GM19238 (cell line): ENCODE results near the gene DENND1B.
"Not testable (repeated sequence)": the region's sequence is repeated elsewhere in the genome, so short reads cannot be mapped to it uniquely, and the experiment has no call there.

Experiments
- DNase-seq: peaks from one replicate; pipeline ENCODE4 v3.0.0; 2011; ENCODE audit warnings: low spot score; ENCODE audit not compliant: insufficient read length

The DENND1B gene

DNA sequence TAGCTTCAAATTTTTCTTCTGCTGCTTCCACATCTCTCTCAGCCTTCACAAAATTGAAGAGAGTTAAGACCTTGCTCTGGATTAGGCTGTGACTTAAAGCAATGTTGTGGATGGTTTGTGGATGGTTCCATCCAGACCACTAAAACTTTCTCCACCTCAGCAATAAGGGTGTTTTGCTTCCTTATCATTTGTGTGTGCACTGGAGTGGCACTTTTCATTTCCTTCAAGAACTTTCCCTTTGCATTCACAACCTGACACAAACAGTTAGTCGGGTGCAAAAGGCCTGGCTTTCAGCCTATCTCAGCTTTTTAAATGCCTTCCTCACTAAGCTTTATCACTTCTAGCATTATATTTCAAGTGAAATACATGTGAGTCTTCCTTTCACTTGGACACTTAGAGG, 30.3 kb downstream of the DENND1B start:
- no peak for DNase-seq

DNA sequence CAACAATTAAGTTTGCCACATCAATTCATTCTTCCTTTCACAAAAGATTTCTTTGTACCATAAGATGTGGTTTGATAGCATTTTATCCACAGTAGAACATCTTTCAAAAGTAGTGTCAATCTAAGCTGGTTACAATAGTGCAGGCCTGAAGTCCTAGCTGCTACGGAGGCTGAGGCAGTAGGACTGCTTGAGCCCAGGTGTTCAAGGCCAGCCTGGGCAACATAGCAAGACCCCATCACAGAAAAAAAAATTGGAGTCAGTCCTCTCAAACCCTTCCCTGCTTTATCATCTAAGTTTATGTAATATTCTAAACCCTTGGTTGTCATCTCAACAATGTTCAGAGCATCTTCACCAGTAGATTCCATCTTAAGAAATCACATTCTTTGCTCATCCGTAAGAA, 31.7 kb downstream of the DENND1B start:
- no peak for DNase-seq

DNA sequence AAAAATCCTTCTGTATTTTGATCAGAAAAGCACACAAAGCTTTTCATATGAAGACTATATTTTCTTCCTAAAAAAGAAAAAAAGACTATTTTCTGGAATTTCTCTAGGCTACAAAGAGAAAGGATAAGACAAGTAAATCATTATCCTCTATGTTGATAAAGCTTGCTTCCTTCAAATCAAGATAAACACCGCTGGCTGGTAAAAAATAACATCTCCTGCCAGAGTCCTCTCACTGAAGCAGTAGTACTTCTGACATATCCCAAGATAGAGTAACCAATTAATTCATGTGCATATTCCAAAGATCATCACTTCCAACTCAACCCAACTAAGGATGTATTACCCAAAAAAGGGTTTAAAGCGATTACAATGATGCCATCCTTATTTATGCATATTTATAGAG, 34.3 kb downstream of the DENND1B start:
- no peak for DNase-seq

GRCh38 chr1:197738927-197739326, 36.4 kb downstream of the DENND1B start:
- DNase-seq, result no peak

- DNase-seq, result no peak
Observed at GRCh38 chr1:197737916-197738315, 37.4 kb downstream of the DENND1B start.

GRCh38 chr1:197736685-197737084, 38.6 kb downstream of the DENND1B start:
- no peak for DNase-seq

DNA sequence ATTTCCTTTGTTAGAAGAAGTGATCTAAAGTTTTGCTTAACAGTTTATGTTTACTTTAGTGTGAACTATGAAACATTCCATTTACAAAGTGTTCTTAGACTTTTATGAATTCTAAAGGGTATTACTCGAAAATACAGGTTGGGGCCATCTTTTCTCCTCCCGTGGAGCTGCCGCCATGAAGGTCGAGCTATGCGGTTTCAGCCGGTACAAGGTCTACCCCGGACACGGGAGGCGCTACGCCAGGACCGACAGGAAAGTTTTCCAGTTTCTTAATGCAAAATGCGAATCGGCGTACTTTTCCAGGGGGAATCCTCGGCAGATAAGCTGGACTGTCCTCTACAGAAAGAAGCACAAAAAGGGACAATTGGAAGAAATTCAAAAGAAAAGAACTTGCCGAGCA, 39.8 kb downstream of the DENND1B start:
- DNase-seq, result no peak

- no peak for DNase-seq
Observed at GRCh38 chr1:197733324-197733723, 42.0 kb downstream of the DENND1B start.

DNA sequence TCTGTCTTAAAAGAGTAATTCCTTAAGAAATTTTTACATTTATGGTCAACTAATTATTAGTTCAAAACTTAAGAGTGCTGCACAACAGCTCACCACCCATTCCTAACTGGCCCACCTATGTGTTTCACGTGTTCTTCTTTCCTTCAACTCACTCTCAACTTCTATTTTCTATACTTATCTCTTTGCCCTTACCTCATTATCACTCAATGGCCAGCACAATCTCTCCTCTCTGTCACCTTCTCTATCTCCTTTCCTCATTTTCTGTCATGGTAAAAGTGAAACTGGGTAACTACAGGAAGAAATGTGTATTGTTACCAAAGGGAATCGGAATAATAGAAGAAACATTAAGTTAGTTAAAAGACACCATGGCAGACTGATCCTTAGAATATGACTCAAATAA, 43.1 kb downstream of the DENND1B start:
- DNase-seq, result no peak

DNA sequence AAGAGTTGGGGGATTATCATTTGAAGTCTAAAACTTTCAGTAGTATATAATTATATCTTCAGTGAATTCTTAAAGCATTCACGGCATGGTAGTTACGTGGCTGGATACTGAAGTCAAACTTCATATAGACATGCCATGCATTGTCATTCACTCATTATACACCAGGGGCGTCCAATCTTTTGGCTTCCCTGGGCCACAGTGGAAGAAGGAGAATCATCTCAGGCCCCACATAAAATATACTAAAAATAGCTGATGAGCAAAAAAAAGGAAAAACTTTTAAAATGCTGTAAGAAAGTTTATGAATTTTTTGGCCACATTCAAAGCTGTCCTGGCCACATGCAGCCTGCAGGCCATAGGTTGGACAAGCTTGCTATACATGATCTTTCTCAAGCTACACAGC, 43.8 kb downstream of the DENND1B start:
- no peak for DNase-seq

DNA sequence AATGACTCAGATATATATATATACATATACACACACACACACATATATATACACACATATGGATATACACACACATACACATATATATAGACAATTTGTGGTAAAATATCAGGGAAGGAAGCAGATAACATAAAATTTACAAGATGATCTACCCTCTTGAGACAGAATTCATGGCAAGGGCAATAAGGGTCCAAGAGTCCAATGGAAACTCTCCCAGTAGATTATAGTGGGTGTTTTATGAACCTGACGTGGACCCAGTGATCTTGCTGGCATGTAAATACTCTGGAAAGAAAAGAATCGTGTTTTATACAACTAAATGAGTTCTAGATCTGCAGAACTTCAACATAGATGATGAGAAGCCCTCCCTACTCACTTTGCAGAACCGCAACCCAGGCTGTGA, 49.3 kb downstream of the DENND1B start:
- DNase-seq, result no peak

- no peak for DNase-seq
Observed at GRCh38 chr1:197725044-197725443, 50.2 kb downstream of the DENND1B start.

GRCh38 chr1:197715806-197716205, 59.5 kb downstream of the DENND1B start:
- no peak for DNase-seq

- no peak for DNase-seq
Observed at GRCh38 chr1:197706601-197707000, 68.7 kb downstream of the DENND1B start.

- DNase-seq, result no peak
Observed at GRCh38 chr1:197705941-197706340, 69.3 kb downstream of the DENND1B start.

DNA sequence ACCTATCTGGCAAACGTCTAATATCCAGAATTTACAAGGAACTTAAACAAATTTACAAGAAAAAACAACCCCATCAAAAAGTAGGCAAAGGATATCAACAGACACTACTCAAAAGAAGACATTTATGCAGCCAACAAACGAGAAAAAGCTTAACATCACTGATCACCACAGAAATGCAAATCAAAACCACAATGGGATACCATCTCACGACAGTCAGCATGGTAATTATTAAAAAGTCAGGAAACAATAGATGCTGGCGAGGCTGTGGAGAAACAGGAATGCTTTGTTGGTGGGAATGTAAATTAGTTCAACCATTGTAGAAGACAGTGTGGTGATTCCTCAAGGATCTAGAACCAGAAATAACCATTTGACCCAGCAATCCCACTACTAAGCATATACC, 74.6 kb downstream of the DENND1B start:
- not testable (repeated sequence) for DNase-seq

DNA sequence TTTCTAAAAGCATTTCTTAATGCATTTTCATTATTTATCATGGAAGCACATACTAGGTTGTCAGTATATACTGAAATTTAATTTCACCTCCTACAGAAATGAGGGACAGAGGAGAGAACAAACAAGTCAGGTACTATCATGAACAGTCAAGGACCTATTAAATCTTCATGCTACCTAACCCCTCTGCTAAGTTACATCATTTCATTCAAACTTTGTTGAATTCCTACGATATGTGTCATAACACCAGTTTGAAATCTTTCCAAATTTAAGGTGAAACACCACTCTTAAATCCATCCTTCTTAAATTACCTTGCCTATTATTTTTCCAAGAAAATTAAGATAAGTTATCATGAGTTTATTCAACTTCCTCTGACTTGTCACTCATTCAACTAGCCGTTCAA, 78.9 kb downstream of the DENND1B start:
- no peak for DNase-seq

DNA sequence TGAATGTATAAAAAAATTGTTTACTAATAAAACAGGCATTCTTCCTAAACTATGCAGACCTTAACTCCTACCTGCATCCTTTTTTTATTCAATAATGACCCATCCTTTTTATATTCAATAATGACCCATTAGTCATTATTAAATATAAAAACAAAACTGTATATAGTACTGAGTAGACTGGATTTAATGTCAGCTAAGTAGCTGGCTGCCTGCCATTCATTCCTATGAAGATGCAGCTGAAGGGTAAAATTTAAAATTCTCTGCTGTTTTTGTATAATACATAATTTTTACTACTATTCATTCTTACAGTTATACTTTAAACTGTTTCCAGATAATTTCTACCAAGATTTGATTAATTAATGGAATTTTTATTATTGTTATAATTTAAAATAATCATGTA, 79.3 kb downstream of the DENND1B start:
- no peak for DNase-seq

DNA sequence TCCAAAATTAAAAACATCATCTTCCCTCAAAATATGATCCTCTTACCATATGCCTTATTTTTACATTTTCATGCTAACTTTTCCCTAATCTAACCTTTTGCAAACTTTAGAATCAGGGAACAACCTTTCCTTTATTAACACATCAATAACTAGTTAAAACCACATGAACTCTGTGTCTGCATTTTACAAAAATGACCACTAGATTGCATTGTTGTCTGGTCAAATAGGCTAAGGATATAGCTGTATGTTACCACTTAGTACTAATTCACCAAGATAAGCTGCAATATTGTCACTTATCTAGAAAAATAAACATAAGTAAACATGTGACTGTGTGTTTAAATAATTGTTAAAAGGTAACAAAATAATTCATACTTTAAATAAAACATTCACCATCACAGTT, 82.3 kb downstream of the DENND1B start:
- DNase-seq, result no peak

GRCh38 chr1:197691816-197692215, 83.5 kb downstream of the DENND1B start:
- DNase-seq, result no peak

- DNase-seq, result no peak
Observed at GRCh38 chr1:197690074-197690473, 85.2 kb downstream of the DENND1B start.

GRCh38 chr1:197688233-197688632, 87.0 kb downstream of the DENND1B start:
- DNase-seq, result no peak

- DNase-seq, result no peak
Observed at GRCh38 chr1:197686702-197687355, 88.5 kb downstream of the DENND1B start.

- DNase-seq, result no peak
Observed at GRCh38 chr1:197686231-197686630, 89.0 kb downstream of the DENND1B start.
